Measurements from ENCODE around the gene TEAD1.

- no peak for TF ChIP-seq POLR2A (IDR thresholded peaks at IDR 0.05)
- TF ChIP-seq CTCF (IDR thresholded peaks at IDR 0.05): no peak
- TF ChIP-seq POLR2AphosphoS5 (IDR thresholded peaks at IDR 0.05): no peak
Measured at GRCh38 chr11:12689029-12689755, 15.0 kb downstream of the TEAD1 start.

Measured in gastroesophageal sphincter (tissue), 3 donors.